ENCODE results near the gene RNF17.

The RNF17 gene

GRCh38 chr13:24763596-24764275 is at the start of gene RNF17:
Gene RNF17, plus strand, starts transcription at chr13:24764169. Its CDS starts 35 bp downstream, at chr13:24764204.
- TF ChIP-seq ZNF488 (tag by site-specific recombination; IDR thresholded peaks at IDR 0.05) (no peak), ZNF660 (tag by site-specific recombination; IDR thresholded peaks at IDR 0.05) (no peak), PATZ1 (tag by site-specific recombination; IDR thresholded peaks at IDR 0.05) (no peak), KLF1 (tag by site-specific recombination; IDR thresholded peaks at IDR 0.05) (no peak), ZNF585B (tag by site-specific recombination; IDR thresholded peaks at IDR 0.05) (no peak)
- H3K36me3 ChIP-seq (ENCODE audit: control insufficient read depth in 2 of 2, insufficient read depth in 1 of 2, low read length in 2 of 2), result no peaks in the 10 kb centered on the region
- H3K4me3 ChIP-seq (ENCODE audit: low read depth, low read length), result no peak within 1 kb of the TSS
- H3K27ac ChIP-seq (ENCODE audit: extremely low read depth, low read depth, low read length), result no peak within 1 kb of the TSS
- ChIA-PET POLR2A (no interaction called here), CTCF (no interaction called here)
- no peaks in the 10 kb centered on the region for H3K4me1 ChIP-seq (ENCODE audit: control insufficient read depth, insufficient read depth, low read length)
- H3K9me3 ChIP-seq (ENCODE audit: control insufficient read depth, insufficient read depth, low read depth, low read length), result no peaks in the 10 kb centered on the region

GRCh38 chr13:24716011-24716410 is 48.0 kb upstream of the RNF17 start:
- POLR2A ChIA-PET, result no interaction called here
- H3K4me3 ChIP-seq (ENCODE audit: low read depth, low read length), result no peak overlapping the region
- CTCF ChIA-PET, result interaction anchor here (1.7 to 8.4 kb wide), 2 partner anchors 12 to 23 kb away, joined by 3 to 40 read pairs; no protein-coding TSS in a partner anchor

More at GRCh38 chr13:24716011-24716410, 48.0 kb upstream of the RNF17 start:
- no peak for TF ChIP-seq PRDM2 (tag by site-specific recombination; IDR thresholded peaks at IDR 0.05; ENCODE audit: borderline replicate concordance)
- TF ChIP-seq ZEB2 (tag by site-specific recombination; IDR thresholded peaks at IDR 0.05), result no peak
- no peak for TF ChIP-seq MEIS1 (CRISPR knock-in tag; IDR thresholded peaks at IDR 0.05; ENCODE audit: borderline replicate concordance)
- no peak for TF ChIP-seq ZNF37A (tag by site-specific recombination; IDR thresholded peaks at IDR 0.05)
- TF ChIP-seq ZNF175 (tag by site-specific recombination; IDR thresholded peaks at IDR 0.05), result no peak
- no peak for TF ChIP-seq ZSCAN5A (tag by site-specific recombination; IDR thresholded peaks at IDR 0.05)
- TF ChIP-seq ZSCAN30 (tag by site-specific recombination; IDR thresholded peaks at IDR 0.05), result no peak
- TF ChIP-seq ZNF350 (tag by site-specific recombination; IDR thresholded peaks at IDR 0.05), result no peak
- TF ChIP-seq ZNF366 (tag by site-specific recombination; conservative IDR thresholded peaks at IDR 0.05), result no peak
- no peak for TF ChIP-seq ZNF571 (tag by site-specific recombination; IDR thresholded peaks at IDR 0.05)
- no peak for TF ChIP-seq ZNF248 (tag by site-specific recombination; IDR thresholded peaks at IDR 0.05)
- TF ChIP-seq ZNF48 (tag by site-specific recombination; IDR thresholded peaks at IDR 0.05), result no peak
- no peak for TF ChIP-seq ZNF221 (tag by site-specific recombination; IDR thresholded peaks at IDR 0.05; ENCODE audit: borderline replicate concordance)
- TF ChIP-seq ZNF23 (tag by site-specific recombination; IDR thresholded peaks at IDR 0.05; ENCODE audit: borderline replicate concordance), result no peak
- no peak overlapping the region for H3K27ac ChIP-seq (ENCODE audit: extremely low read depth, low read depth, low read length)
- H3K9me3 ChIP-seq (ENCODE audit: control insufficient read depth, insufficient read depth, low read depth, low read length), result no peaks in the 10 kb centered on the region
- H3K36me3 ChIP-seq (ENCODE audit: control insufficient read depth in 2 of 2, insufficient read depth in 1 of 2, low read length in 2 of 2), result no peaks in the 10 kb centered on the region
- 0 out of 2 replicates have a peak, but pooled peaks cover 3% of the 10 kb centered on the region for H3K4me1 ChIP-seq (ENCODE audit: control insufficient read depth, insufficient read depth, low read length)
